ENCODE results near the gene MEF2A.

MEF2A gene

GRCh38 chr15:99673111-99673510 is 107.3 kb downstream of the MEF2A start:
- Histone ChIP-seq H3K79me2 (ENCODE audit: low read length) (no peaks in the 10 kb centered on the region), H3K4me1 (ENCODE audit: low read length) (peaks cover 10% of the 10 kb centered on the region), H4K20me1 (ENCODE audit: insufficient read depth, low read length) (no peaks in the 10 kb centered on the region), H3K36me3 (replicated peaks; ENCODE audit: insufficient read depth, low read length) (no peaks in the 10 kb centered on the region), H3K4me3 (ENCODE audit: low read length) (no peak overlapping the region), H2AFZ (ENCODE audit: low read length) (no peak overlapping the region), H3K9me2 (replicated peaks; ENCODE audit: insufficient read depth, low read length) (no peaks in the 10 kb centered on the region), H3K4me2 (ENCODE audit: low read depth, low read length) (no peak overlapping the region), H3K9me3 (replicated peaks; ENCODE audit: insufficient read depth, low read length) (no peaks in the 10 kb centered on the region), H3K9ac (ENCODE audit: low read length) (no peak overlapping the region), H3K27me3 (replicated peaks; ENCODE audit: insufficient read depth, low read length) (no peaks in the 10 kb centered on the region), H3K27ac (ENCODE audit: low read length) (no peak overlapping the region), H3F3A (ENCODE audit: insufficient read depth, low read length) (0 out of 2 replicates have a peak, but pooled peaks cover 5% of the 10 kb centered on the region)
- TF ChIP-seq CTCF (IDR thresholded peaks at IDR 0.05; ENCODE audit: low read length) (no peak), EZH2 (optimal IDR thresholded peaks at IDR 0.05; ENCODE audit: low read depth, low read length) (no peak), EZH2phosphoT487 (IDR thresholded peaks at IDR 0.05; ENCODE audit: low read length) (no peak)
- DNase-seq: no peak

DNA sequence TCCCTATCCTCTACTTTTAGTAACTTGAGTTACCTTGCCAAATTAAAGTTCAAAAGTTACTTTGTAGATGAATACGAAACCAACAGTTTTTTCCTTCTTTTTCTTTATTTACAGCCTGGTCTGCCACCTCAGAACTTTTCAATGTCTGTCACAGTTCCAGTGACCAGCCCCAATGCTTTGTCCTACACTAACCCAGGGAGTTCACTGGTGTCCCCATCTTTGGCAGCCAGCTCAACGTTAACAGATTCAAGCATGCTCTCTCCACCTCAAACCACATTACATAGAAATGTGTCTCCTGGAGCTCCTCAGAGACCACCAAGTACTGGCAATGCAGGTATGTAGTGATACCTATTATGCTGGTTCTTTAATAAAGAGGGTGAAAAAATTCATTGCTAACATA is 108.5 kb downstream of the MEF2A start:
- Histone ChIP-seq H3K27me3 (replicated peaks; ENCODE audit: insufficient read depth, low read length) (no peaks in the 10 kb centered on the region), H3K4me1 (ENCODE audit: low read length) (peaks cover 15% of the 10 kb centered on the region), H3K27ac (ENCODE audit: low read length) (no peak overlapping the region), H3K9ac (ENCODE audit: low read length) (no peak overlapping the region), H3K9me3 (replicated peaks; ENCODE audit: insufficient read depth, low read length) (no peaks in the 10 kb centered on the region), H3K9me2 (replicated peaks; ENCODE audit: insufficient read depth, low read length) (no peaks in the 10 kb centered on the region), H3F3A (ENCODE audit: insufficient read depth, low read length) (0 out of 2 replicates have a peak, but pooled peaks cover 5% of the 10 kb centered on the region), H3K79me2 (ENCODE audit: low read length) (no peaks in the 10 kb centered on the region), H3K36me3 (replicated peaks; ENCODE audit: insufficient read depth, low read length) (no peaks in the 10 kb centered on the region), H3K4me3 (ENCODE audit: low read length) (no peak overlapping the region), H4K20me1 (ENCODE audit: insufficient read depth, low read length) (no peaks in the 10 kb centered on the region), H3K4me2 (ENCODE audit: low read depth, low read length) (no peak overlapping the region), H2AFZ (ENCODE audit: low read length) (no peak overlapping the region)
- no peak for DNase-seq
- TF ChIP-seq EZH2phosphoT487 (IDR thresholded peaks at IDR 0.05; ENCODE audit: low read length) (no peak), CTCF (IDR thresholded peaks at IDR 0.05; ENCODE audit: low read length) (no peak), EZH2 (optimal IDR thresholded peaks at IDR 0.05; ENCODE audit: low read depth, low read length) (no peak)

DNA sequence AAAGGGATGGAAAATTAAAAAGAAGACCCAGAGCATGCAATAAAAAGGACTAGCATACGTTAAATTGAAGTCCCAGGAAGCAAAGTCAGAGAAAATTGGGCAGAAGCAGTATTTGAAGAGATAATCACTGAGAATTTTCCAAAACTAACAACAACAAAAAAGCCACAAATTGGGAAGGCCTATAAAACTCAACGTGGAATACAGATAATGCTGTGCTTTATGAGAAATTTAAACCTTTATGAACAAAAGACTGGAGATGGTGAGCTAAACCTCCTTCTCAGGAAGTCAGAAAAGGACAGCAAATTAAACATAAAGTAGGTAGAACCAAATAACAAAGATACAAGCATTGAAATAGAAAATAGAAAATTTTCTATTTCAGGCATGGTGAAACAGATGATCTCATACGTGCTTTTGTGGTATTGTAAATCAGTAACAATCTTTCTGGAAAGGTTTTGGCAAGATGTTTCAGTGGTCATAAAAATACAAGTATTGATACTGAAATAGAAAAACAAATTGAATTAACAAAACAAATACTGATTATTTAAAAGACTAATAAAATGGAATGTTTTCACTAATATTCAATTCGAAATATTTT is 111.9 kb downstream of the MEF2A start:
- DNase-seq: peak; percentile 46
- Histone ChIP-seq H3K36me3 (replicated peaks; ENCODE audit: insufficient read depth, low read length) (no peaks in the 10 kb centered on the region), H3K27ac (ENCODE audit: low read length) (peak overlapping the region; percentile 62; the same call in 1 of the 2 replicates), H2AFZ (ENCODE audit: low read length) (no peak overlapping the region), H3K4me1 (ENCODE audit: low read length) (peaks cover 15% of the 10 kb centered on the region), H3K9me3 (replicated peaks; ENCODE audit: insufficient read depth, low read length) (no peaks in the 10 kb centered on the region), H3K4me2 (ENCODE audit: low read depth, low read length) (peak overlapping the region; percentile 55), H3K9me2 (replicated peaks; ENCODE audit: insufficient read depth, low read length) (no peaks in the 10 kb centered on the region), H3K79me2 (ENCODE audit: low read length) (no peaks in the 10 kb centered on the region), H4K20me1 (ENCODE audit: insufficient read depth, low read length) (no peaks in the 10 kb centered on the region), H3K9ac (ENCODE audit: low read length) (peak overlapping the region; percentile 12; the same call in 1 of the 2 replicates), H3F3A (ENCODE audit: insufficient read depth, low read length) (0 out of 2 replicates have a peak, but pooled peaks cover 5% of the 10 kb centered on the region), H3K4me3 (ENCODE audit: low read length) (no peak overlapping the region), H3K27me3 (replicated peaks; ENCODE audit: insufficient read depth, low read length) (no peaks in the 10 kb centered on the region)
- TF ChIP-seq CTCF (IDR thresholded peaks at IDR 0.05; ENCODE audit: low read length) (no peak), EZH2phosphoT487 (IDR thresholded peaks at IDR 0.05; ENCODE audit: low read length) (no peak), EZH2 (optimal IDR thresholded peaks at IDR 0.05; ENCODE audit: low read depth, low read length) (no peak)
